ENCODE results near the gene CD300LB. TPM values are rescaled to one million over a fixed set of nuclear protein-coding genes. Genes with fewer than 3 reads are reported as not detected.
"Not testable (repeated sequence)": the region's sequence is repeated elsewhere in the genome, so short reads cannot be mapped to it uniquely, and the experiment has no call there.

CD300LB gene
- total RNA-seq, 2 experiments from 2014 or later, result not detected

DNA sequence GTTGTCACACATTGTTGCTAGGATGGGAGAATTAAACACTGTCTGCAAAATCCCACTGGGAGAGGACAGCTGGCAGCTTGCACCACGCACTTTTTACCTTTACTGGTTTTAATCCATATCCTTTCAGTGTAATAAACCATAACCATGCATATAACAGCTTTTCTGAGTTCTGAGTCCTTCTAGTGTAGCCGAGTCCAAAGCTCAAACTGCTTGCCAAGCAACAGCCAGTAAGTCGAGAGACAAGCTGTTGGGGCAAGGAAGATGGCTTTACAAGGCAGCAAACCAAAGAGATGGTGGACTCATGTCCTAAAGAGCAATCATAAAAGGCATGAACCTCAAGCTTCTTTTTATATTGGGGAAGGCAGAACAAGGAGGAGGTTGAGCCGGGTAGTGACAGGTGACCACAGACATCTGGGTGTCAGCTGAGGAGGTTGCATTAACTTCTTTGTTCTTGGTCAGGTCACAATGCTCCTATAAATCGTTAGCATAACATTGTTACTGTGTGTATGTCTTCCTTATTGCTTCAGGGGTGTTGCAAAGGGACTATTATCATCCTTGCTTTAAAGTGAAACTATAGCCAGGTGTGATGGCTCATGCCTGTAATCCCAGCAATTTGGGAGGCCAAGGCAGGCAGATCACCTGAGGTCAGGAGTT lies 43.3 kb upstream of the CD300LB start:
- Histone ChIP-seq H3K9me3 (ENCODE audit: low read length) (no peaks in the 10 kb centered on the region), H3K27ac (ENCODE audit: low read depth, low read length, poor library complexity, severe bottlenecking) (no peak overlapping the region), H2AFZ (ENCODE audit: low read length) (no peak overlapping the region), H4K20me1 (ENCODE audit: insufficient read depth, low read length) (no peaks in the 10 kb centered on the region), H3K4me3 (ENCODE audit: low read depth, low read length, poor library complexity, severe bottlenecking) (no peak overlapping the region), H3K9me2 (ENCODE audit: insufficient read depth, low read length) (no peaks in the 10 kb centered on the region), H3K4me1 (ENCODE audit: insufficient read depth, low read length, poor library complexity, severe bottlenecking) (no peaks in the 10 kb centered on the region), H3K79me2 (ENCODE audit: insufficient read depth, low read depth, low read length) (no peaks in the 10 kb centered on the region), H3K4me2 (ENCODE audit: low read length) (no peak overlapping the region), H3K36me3 (ENCODE audit: insufficient read depth, low read length) (no peaks in the 10 kb centered on the region)
- TF ChIP-seq, protein P1, sequence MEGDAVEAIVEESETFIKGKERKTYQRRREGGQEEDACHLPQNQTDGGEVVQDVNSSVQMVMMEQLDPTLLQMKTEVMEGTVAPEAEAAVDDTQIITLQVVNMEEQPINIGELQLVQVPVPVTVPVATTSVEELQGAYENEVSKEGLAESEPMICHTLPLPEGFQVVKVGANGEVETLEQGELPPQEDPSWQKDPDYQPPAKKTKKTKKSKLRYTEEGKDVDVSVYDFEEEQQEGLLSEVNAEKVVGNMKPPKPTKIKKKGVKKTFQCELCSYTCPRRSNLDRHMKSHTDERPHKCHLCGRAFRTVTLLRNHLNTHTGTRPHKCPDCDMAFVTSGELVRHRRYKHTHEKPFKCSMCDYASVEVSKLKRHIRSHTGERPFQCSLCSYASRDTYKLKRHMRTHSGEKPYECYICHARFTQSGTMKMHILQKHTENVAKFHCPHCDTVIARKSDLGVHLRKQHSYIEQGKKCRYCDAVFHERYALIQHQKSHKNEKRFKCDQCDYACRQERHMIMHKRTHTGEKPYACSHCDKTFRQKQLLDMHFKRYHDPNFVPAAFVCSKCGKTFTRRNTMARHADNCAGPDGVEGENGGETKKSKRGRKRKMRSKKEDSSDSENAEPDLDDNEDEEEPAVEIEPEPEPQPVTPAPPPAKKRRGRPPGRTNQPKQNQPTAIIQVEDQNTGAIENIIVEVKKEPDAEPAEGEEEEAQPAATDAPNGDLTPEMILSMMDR (conservative IDR thresholded peaks at IDR 0.05; ENCODE audit: low read length), result no peak
- TF ChIP-seq EZH2phosphoT487 (IDR thresholded peaks at IDR 0.05; ENCODE audit: borderline replicate concordance, low read depth, low read length), result no peak
- BruUV-seq (replicated peaks), result no TSS peak
- intact Hi-C loops (cut with micrococcal nuclease; ENCODE audit: unreplicated experiment), result no loop called here
- ChIA-PET CTCF (ENCODE audit: unreplicated experiment) (no interaction called here), POLR2A (no interaction called here)
- DNase-seq (ENCODE audit: low spot score), result no peak

DNA sequence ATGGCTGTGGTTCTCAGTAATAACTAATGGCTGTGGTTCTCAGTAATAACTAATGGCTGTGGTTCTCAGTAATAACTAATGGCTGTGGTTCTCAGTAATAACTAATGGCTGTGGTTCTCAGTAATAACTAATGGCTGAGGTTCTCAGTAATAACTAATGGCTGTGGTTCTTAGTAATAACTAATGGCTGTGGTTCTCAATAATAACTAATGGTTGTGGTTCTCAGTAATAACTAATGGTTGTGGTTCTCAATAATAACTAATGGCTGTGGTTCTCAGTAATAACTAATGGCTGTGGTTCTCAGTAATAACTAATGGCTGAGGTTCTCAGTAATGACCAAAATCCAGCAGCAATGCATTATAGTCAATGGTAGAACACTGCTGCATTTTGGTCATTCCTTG lies 42.4 kb upstream of the CD300LB start:
- H3K4me1 ChIP-seq (ENCODE audit: insufficient read depth, low read length, poor library complexity, severe bottlenecking); H3K36me3 ChIP-seq (ENCODE audit: insufficient read depth, low read length); intact Hi-C loops (cut with micrococcal nuclease; ENCODE audit: unreplicated experiment); H3K4me2 ChIP-seq (ENCODE audit: low read length); DNase-seq (ENCODE audit: low spot score); H3K9me3 ChIP-seq (ENCODE audit: low read length); H3K9me2 ChIP-seq (ENCODE audit: insufficient read depth, low read length); BruUV-seq (replicated peaks); H2AFZ ChIP-seq (ENCODE audit: low read length); H3K27ac ChIP-seq (ENCODE audit: low read depth, low read length, poor library complexity, severe bottlenecking); H3K4me3 ChIP-seq (ENCODE audit: low read depth, low read length, poor library complexity, severe bottlenecking); POLR2A ChIA-PET; H3K79me2 ChIP-seq (ENCODE audit: insufficient read depth, low read depth, low read length); H4K20me1 ChIP-seq (ENCODE audit: insufficient read depth, low read length); CTCF ChIA-PET (ENCODE audit: unreplicated experiment): not testable (repeated sequence)

DNA sequence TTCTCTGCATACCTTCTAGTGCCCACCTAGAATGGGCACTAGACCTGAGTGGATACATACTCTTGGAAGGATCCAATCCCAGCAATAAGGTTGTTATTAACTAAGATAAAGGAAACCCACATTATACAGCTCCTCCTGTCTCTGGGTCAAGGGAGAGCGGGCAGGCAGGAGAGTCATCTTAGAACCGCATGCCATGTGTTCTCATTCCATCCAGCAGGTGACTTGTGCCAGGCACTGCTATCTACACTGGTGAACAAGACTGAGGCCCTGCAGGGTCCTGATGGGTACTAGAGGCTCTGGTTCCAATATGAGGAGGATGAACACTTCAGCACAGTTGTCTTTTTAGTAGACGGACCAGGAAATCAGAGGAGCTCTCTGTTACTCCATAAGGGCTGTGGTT lies 41.9 kb upstream of the CD300LB start:
- no peak for DNase-seq (ENCODE audit: low spot score)
- TF ChIP-seq EZH2phosphoT487 (IDR thresholded peaks at IDR 0.05; ENCODE audit: borderline replicate concordance, low read depth, low read length), result no peak
- TF ChIP-seq, protein P1 (conservative IDR thresholded peaks at IDR 0.05; ENCODE audit: low read length), result no peak
- H3K4me1 ChIP-seq (ENCODE audit: insufficient read depth, low read length, poor library complexity, severe bottlenecking), result no peaks in the 10 kb centered on the region
- H3K36me3 ChIP-seq (ENCODE audit: insufficient read depth, low read length), result no peaks in the 10 kb centered on the region
- ChIA-PET CTCF (ENCODE audit: unreplicated experiment) (no interaction called here), POLR2A (no interaction called here)
- H3K79me2 ChIP-seq (ENCODE audit: insufficient read depth, low read depth, low read length), result no peaks in the 10 kb centered on the region
- no peak overlapping the region for H3K27ac ChIP-seq (ENCODE audit: low read depth, low read length, poor library complexity, severe bottlenecking)
- no peak overlapping the region for H3K4me3 ChIP-seq (ENCODE audit: low read depth, low read length, poor library complexity, severe bottlenecking)
- H3K9me3 ChIP-seq (ENCODE audit: low read length), result no peaks in the 10 kb centered on the region
- H2AFZ ChIP-seq (ENCODE audit: low read length), result no peak overlapping the region
- no peaks in the 10 kb centered on the region for H4K20me1 ChIP-seq (ENCODE audit: insufficient read depth, low read length)
- H3K4me2 ChIP-seq (ENCODE audit: low read length), result no peak overlapping the region
- no TSS peak for BruUV-seq (replicated peaks)
- no peaks in the 10 kb centered on the region for H3K9me2 ChIP-seq (ENCODE audit: insufficient read depth, low read length)
- intact Hi-C loops (cut with micrococcal nuclease; ENCODE audit: unreplicated experiment), result no loop called here

Data from OCI-LY7 (cell line).